ENCODE results near the gene CEACAM19.
"Not testable (repeated sequence)": the region's sequence is repeated elsewhere in the genome, so short reads cannot be mapped to it uniquely, and the experiment has no call there.

CEACAM19 gene

DNA sequence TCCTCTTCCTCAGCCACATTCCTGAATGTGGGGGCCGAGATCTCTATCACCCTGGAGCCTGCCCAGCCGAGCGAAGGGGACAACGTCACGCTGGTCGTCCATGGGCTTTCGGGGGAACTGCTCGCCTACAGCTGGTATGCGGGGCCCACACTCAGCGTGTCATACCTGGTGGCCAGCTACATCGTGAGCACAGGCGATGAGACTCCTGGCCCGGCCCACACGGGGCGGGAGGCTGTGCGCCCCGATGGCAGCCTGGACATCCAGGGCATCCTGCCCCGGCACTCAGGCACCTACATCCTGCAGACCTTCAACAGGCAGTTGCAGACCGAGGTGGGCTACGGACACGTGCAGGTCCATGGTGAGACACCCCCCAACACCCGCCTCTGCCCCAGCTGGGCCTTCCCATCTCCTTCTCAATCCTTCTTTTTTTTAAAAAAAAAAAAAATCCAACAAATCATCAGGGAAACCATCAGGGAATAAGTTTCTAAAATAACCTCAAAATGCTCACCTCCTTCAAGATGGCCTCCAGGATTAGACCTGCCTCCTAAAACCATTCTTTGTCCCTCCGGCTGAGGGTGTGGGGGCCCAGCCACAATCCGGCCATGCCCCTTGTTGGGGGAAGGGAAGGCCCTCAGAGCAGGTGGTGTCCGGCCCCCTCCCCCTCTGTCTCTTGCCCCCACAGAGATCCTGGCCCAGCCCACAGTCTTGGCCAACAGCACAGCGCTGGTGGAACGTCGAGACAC, 32.2 kb downstream of the CEACAM19 start:
- no peak for DNase-seq

DNA sequence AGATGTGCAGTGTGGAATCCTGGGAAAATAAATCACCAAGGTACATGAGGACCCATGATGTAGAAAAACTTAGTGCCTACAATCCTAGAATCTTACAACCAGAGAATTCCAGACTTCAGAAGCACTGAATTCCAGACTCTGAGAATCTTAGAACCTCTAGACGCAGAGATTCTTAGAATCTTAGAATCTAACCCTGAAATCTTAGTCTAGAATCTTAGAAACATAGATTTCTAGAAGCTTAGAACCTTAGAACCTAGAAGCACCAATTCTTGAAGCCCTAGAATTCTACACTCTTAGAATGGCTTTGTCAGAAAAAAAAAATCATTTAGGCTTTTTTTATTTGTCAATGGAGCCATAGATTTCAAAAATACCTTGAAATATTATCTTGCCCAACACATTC, 33.7 kb downstream of the CEACAM19 start:
- DNase-seq = no peak

DNA sequence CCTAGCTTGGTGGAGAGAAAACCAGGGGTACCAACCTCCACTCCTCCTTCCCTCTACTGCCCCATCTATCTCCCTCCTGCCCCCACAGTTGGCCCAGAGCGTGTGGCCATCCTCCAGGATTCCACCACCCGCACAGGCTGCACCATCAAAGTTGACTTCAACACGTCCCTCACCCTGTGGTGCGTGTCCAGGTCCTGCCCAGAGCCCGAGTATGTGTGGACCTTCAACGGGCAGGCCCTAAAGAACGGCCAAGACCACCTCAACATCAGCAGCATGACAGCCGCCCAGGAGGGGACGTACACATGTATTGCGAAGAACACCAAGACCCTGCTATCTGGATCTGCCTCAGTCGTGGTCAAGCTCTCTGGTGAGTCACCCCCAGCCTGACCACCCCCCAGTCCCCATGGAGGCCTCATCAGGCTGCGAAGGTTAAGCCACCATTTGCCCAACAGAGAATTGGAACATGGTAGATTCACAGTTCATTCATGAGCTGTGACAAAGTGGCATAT, 34.3 kb downstream of the CEACAM19 start:
- no peak for DNase-seq

DNA sequence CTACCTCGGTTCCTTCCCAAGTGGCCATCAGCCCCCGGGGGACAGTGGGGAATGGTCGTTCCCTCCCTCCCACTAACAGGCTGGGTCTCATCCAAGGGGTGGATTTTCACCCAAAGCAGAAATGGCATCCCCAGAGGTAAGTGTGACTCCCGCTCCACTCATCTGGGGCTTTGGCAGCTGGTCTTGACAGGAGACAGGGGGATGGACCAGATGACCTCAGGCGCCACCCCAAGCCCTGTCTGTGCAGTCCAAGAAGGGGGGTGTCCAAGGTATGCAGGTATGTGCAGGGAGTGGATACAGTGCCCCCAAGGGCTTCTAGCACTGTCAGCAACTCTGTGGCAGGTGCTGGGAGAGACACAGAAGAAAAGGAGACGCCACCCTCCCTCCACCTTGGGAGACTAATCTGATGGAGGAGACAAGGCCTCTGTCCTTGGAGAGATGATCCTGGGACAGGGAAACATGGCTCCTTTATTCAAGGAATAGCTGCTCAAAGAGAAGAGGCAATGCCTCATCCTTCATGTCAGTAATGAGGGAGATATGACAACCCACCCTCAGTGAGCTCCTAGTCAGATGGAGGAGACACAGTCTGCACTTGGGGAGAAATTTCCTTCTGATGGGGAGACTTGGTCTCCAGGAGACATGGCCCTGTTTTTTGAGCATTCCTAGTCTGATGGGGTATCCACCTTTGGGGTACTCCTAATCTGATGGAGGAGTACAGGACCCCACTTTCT, 35.4 kb downstream of the CEACAM19 start:
- no peak for DNase-seq

DNA sequence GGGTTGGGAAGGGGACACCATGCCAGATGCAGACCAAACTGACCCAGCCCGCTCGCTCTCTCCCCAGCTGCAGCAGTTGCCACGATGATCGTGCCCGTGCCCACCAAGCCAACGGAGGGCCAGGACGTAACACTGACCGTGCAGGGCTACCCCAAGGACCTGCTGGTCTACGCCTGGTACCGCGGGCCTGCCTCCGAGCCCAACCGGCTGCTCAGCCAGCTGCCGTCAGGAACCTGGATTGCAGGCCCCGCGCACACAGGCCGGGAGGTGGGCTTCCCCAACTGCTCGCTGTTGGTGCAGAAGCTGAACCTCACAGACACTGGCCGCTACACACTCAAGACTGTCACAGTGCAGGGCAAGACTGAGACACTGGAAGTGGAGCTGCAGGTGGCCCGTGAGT, 36.5 kb downstream of the CEACAM19 start:
- no peak for DNase-seq

DNA sequence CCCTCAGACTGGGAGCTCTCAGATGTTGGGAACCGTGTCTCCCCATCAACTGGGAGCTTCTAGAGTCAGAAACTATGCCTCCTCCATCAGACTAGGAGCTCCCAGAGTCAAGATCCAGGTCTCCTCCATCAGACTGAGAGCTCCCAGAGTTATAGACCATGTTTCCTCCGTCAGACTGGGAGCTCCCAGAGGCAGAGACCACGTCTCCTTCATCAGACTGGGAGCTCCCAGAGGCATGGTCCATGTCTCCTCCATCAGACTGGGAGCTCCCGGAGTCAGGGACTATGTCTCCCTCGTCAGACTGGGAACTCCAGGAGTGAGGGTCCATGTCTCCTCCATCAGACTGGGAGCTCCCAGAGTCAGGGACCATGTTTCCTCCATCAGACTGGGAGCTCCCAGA, 37.7 kb downstream of the CEACAM19 start:
- no peak for DNase-seq

DNA sequence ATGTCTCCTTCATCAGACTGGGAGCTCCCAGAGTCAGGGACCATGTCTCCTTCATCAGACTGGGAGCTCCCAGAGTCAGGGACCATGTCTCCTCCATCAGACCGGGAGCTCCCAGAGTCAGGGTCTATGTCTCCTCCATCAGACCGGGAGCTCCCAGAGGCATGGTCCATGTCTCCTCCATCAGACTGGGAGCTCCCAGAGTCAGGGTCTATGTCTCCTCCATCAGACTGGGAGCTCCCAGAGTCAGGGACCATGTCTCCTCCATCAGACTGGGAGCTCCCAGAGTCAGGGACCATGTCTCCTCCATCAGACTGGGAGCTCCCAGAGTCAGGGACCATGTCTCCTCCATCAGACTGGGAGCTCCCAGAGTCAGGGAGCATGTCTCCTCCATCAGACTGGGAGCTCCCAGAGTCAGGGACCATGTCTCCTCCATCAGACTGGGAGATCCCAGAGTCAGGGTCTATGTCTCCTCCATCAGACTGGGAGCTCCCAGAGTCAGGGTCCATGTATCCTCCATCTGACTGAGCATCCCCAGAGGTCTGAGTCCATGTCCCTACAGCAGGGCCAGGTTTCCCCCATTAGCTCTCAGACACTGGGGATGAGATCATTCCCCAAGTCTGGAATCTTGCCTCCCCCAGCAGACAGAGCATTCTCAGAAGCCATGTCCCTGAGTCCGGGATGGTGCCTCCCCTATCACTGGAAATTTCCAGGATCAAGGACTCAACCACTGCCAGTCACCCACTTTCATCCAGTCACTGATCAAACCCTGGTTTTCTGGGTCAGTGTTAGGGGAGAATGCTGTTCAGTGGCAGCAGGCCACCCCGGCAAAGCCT, 38.4 kb downstream of the CEACAM19 start:
- DNase-seq = not testable (repeated sequence)

DNA sequence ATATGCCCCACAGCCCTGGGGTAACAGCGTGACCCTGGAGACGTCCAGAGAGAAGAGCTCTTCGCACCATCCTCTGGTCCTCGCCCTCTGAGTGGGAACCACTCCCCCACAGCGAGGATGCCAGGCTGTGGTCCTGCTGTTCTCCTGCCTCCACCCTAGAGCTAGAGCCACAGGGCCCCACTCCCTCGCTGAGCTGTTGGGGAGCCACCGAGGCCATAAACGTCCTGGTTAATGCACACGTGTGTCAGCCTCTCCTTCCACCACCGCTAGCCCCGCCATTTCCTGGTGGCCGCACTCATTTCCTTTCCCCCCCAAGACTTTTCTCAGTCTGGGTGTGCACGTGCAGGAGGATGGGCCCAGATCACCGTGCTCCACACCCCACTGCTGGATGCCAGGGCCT, 39.2 kb downstream of the CEACAM19 start:
- DNase-seq = no peak

DNA sequence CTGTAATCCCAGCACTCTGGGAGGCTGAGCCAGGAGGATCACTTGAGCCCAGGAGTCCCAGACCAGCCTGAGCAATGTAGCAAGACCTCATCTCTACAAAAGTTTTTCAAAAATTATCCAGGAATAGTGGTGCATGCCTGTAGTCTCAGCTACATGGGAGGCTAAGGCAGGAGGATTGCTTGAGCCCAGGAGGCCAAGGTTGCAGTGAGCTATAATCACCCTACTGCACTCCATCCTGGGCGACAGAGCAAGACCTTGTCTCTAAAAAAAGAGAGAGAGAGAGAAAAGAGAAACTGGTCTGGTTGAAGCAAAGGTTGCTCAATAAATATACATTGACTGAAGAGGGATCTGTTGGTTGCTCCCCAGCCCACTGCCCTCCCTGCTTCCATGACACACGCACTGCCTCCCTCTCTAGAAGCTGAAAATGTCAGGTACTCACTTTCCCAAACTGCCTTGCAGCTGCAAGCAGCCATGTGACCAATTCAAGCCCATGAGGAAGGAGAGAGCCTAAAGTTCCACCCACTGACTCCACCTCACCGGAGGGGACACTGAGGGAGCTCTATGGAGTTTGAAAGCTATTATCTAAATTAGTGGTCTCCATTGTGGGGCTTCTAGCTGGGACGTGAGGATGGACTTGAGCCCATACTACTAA, 41.7 kb downstream of the CEACAM19 start:
- DNase-seq = no peak

DNA sequence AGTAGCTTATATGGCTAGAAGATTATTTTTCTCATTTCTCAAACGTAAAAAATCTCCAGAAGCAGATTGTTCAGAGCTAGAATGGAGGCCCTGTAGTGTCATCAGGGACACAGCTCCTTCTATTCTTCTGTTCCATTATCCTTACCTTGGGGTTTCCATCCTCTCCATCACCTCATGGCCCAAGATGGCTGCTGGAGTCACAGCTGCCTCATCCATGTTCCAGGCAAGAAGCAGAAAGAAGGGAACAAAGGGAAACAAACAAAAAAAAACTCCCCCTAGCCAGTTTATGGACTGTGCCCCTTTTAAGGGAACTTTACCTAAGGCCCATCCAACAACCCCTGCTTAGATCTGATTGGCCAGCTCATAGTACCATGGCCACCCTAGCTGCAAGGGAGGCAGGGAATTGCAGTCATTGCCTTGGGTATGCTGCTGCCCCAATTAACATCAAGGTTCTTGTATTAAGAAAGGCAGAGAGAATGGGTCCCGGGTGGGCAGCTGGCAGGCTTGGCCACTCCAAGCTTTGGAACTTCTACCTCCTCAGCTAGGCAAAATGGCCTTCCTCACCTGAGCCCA, 43.4 kb downstream of the CEACAM19 start:
- DNase-seq = no peak

DNA sequence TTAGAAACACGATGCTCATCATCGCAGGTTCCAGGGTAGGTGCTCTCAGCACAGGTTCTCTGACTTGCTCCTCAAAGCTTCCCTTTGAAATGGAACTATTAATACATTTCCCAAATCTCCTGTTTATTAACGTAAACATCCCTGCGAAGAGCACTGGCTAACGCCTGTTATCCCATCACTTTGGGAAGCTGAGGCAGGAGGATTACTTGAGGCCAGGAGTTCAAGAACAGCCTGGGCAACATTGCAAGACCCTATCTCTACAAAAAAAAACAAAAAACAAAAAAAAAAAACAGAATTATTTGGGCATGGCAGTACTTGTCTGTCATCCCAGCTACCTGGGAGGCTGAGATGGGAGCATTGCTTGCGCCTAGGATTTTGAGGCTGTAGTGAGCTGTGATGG, 46.3 kb downstream of the CEACAM19 start:
- no peak for DNase-seq

DNA sequence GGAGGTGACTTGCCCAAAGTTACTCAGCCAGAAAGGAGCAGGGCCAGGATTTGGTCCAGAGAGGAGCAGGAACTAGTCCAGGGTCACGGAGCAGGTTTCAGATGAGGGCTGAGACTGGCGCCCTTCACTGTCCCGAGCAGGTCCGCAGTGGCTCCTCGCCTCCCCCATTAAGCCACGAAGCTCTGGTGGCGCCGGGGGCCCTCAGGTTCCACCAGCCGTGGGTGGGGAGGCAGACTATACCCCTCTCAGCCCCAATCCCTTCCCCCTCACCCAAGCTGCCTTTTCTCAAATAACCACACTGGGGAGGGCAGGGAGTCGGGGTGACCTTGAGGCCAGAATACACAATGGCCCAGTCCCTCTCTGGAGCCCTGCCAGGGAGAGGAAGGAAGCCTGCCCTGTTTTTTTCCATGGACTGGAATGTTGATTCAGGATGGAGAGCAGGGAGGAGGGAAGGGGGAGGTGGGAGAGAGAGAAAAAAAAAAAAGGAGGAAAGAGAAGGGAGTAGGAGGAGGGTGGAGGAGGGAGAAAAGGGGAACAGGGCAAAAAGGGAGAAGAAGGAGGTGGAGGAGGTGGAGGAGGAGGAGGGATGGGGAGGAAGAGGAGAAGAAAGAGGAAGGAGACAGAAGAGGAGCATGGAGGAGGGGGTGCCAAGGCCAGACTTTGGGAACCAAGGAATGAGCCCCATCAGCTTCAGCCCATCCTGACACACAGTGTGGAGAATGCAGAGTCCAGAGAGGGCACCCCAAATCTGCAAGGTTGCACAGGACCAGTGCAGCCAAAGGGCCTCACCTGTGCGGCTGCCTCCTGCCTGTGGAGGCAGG, 47.4 kb downstream of the CEACAM19 start:
- no peak for DNase-seq

DNA sequence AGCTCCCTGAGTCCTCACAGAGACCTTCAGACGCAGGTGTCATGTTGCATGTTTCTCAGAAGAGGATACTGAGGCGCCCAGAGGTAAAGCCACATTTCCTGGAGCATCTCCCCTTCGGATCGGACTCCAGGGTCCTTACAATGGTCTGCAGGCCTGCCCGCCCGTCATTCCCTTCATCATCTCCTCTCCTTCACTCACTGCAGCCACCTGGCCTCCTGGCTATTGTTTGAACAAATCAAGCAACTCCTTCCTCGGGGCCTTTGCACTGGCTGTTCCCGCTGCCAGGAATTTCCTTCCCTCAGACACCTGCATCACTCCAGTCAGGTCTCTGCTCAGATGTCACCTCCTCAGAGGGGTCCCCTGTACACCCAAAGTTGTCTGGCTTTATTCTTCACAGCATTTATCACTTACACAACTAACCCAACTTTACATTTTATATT, 48.0 kb downstream of the CEACAM19 start:
- no peak for DNase-seq

DNA sequence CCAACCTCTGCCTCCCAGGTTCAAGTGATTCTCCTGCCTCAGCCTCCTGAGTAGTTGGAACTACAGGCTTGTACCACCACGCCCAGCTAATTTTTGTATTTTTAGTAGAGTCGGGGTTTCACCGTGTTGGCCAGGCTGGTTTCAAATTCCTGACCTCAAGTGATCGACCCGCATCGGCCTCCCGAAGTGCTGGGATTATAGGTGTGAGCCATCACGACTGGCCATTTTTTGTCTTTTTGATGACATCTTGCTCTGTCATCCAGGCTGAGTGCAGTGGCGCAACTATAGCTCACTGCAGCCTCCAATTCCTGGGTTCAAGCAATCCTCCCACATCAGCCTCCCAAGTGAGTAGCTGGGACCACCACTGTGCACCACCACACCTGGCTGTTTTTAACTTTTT, 49.1 kb downstream of the CEACAM19 start:
- not testable (repeated sequence) for DNase-seq

DNA sequence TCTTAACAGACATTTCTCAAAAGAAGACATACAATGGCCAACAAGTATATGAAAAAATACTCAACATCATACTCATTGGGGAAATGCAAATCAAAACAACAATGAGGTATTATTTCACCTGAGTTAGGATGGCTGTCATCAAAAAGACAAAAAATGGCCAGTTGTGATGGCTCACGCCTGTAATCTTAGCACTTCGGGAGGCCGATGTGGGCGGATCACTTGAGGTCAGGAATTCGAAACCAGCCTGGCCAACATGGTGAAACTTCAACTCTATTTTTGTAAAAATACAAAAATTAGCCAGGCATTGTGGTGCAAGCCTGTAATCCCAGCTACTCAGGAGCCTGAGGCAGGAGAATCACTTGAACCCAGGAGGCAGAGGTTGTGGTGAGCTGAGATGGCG, 49.7 kb downstream of the CEACAM19 start:
- DNase-seq = no peak

DNA sequence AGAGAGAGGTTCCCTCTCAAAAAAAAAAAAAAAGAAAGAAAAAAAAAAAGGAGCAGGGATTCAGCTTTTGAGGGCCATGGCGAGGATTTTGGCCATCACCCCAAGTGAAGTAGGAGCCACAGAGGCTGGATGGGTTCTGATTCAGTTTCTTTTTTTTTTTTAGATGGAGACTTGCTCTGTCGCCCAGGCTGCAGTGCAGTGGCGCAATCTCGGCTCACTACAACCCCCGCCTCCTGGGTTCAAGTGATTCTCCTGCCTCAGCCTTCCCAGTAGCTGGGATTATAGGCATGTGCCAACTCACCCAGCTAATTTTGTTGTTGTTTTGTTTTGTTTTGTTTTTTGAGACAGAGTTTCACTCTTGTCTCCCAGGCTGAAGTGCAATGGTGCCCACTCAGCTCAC, 50.1 kb downstream of the CEACAM19 start:
- not testable (repeated sequence) for DNase-seq

DNA sequence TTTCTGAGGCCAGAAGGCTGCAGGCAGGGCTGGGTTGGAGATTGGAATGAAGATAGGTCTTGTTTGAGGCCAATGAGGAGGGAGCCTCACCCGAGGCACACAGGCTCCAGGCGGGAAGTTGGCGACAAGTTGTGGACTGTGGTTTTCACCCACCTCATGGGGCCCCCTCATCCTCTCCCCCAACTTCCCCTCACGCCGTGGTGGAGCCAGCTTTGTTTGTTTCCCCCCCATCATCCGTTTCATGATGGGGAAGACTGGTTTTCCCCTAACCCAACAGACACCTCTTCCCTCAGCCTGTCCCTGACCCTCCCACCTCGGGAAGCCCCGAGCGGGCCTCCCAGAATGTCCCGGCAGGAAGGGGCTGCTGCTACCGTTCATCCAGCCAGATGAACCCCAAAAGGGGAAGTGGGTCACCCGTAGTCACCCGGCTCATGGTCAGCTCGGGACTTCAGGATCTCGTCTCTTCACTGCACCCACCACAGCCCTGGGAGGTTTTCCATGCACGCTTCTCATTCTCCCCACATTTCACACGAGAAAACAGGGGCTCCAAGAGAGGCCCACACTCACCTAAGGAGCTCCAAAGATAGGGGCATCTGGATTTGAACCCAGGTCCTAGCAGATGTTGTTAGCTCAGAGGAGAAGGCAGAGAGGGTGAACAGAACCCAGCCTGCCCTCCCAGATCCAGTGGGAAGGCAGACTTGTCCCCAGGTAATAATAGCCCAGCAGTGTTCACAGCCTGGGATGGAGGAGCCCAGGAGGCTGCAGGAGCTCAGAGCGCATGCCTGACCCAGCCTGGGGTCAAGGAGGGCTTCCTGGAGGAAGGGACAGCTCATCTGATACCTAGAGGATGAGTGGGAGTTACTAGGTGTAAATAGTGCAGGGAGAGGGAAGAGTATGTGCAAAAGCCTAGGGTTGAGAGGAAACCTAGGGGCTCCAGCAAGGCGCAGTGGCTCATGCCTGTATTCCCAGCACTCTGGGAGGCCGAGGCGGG, 51.1 kb downstream of the CEACAM19 start:
- no peak for DNase-seq

DNA sequence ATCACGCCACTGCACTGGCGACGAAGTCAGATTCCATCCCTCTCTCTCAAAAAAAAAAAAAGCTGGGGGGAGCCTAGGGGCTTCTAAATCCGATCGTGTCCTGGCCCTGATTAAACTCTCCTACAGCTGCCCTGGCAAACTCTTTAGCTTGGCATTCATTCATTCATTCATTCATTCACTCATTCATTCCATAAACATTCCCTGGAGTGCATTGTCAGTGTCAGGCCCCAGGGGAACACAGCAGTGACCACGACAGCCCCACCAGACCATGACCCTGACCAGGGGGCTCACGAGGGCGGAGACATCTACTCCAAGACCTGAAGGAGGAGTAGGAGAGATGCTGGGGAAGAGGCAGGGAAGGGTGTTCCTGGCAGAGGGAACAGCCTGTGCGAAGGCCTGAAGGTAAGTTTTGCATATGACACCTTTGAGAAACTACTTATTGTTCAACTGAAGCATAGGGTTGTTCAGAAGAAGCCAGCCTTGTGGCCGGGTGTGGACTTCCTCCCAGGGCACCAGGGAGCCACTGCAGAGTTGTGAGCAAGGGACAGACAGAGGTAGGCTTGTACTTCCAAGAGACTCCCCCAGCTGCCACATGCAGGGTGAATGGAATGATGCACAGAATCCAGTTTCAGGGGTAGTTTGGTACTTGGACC, 52.1 kb downstream of the CEACAM19 start:
- DNase-seq = no peak

DNA sequence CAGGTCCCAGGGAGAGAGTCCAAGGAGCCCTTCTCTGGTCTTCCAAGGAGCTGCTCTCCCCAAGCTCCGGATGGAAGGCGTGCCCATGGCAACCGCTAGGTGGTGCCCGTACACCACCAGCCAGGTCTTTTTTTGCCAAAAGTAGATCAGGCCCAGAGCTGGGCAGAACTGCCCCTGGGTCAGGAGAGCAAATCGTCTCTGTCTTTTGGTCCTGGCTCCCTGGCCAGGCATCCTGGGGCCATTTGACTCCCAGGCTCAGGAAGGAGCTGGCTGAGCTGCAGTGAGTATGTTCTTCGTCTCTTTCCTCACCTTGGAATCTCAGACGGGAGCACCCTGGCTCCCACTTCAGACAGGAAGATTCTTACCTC, 52.7 kb downstream of the CEACAM19 start:
- peak; percentile 67 for DNase-seq

DNA sequence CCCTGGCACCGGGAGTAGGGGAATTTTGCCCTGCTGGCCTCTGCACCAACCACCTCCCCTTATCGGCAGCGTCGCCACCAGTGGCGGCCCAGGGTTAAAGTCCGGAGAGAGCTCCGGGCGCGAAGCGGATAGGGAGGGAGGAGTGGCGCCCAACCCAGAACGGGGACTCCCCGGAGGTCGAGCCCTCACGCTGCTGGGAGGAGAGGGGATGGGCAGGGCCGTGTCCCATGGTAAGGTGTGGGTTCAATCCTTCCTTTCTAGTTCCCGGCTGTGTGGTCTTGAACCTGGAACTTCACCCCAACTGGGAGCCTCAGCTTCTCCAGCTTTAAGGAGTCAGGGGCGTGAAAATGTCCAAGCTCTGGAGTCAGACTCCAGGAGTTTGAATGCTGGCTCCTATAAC, 54.0 kb downstream of the CEACAM19 start:
- DNase-seq = no peak

Measured in stimulated activated naive CD4-positive, alpha-beta T cell treated with Interleukin-2 at 50 U/mL for 16 hours (primary cell).